Activated T-cell treated with anti-CD3 and anti-CD28 coated beads, Interleukin-2, amount 50 U/mL, for 4 hours (primary cell): Measurements from ENCODE around the gene LDAF1. TPM values are rescaled to one million over a fixed set of nuclear protein-coding genes. Genes with fewer than 3 reads are reported as not detected.

Source experiments
- ATAC-seq, 2 donors: fragments of 200-7000 bp; cut with Tn5 transposase; one replicate each; pipeline ENCODE4 v1.10.0; 2021
- DNase-seq: peaks from one replicate; pipeline ENCODE4 v3.0.0-alpha.2; 2020
- H3K27me3 Mint-ChIP-seq: one replicate; pipeline ENCODE4 v1.8.0; 2021; ENCODE audit warnings: low read depth, mixed read lengths
- H3K36me3 Mint-ChIP-seq: one replicate; pipeline ENCODE4 v1.8.0; 2022; ENCODE audit warnings: mixed read lengths; ENCODE audit not compliant: insufficient read depth
- H3K4me1 Mint-ChIP-seq: one replicate; pipeline ENCODE4 v1.8.0; 2021; ENCODE audit warnings: low read depth, mixed read lengths
- H3K4me3 Mint-ChIP-seq: one replicate; pipeline ENCODE4 v1.8.0; 2021; ENCODE audit warnings: mild to moderate bottlenecking, moderate library complexity, mixed read lengths
- H3K9me3 Mint-ChIP-seq: one replicate; pipeline ENCODE4 v1.8.0; 2021; ENCODE audit warnings: mixed read lengths
- total RNA-seq, 3 donors: library from RNA; stranded (reverse); gene quantifications; one replicate each; pipeline ENCODE4 v1.2.1, GENCODE V29; 2021

The LDAF1 gene
- total RNA-seq, 3 donors from 2014 or later, result 5.1 to 6.6 (median 5.3) TPM

GRCh38 chr16:21222495-21223337 lies 64.2 kb downstream of the LDAF1 start:
- Mint-ChIP-seq H3K27me3 (peaks cover 30% of the 10 kb centered on the region), H3K4me3 (no peak overlapping the region), H3K36me3 (no peaks in the 10 kb centered on the region), H3K4me1 (peaks cover 2% of the 10 kb centered on the region), H3K9me3 (no peaks in the 10 kb centered on the region)
- DNase-seq (no peak), ATAC-seq (no peak)

DNA sequence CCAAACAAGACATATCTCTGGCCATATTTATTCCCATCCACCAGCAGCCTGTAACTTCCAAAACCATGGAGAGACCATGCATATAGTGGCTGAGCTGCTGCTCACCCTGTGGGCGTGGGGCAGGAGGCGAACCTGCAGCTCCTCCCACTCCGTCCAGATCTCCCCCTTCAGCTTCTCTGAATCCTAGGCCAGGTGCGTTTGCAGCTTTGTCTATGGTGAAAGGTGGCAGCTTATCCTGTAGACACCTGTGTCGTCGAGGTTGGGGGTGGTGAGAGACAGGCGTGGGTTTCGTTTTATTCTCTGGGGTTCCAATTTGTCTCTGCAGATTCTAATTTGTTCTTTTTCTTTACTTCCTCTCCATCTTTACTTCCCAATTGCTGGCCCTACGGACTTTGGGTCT lies 65.3 kb downstream of the LDAF1 start:
- peaks cover 35% of the 10 kb centered on the region for H3K27me3 Mint-ChIP-seq
- DNase-seq, result no peak
- no peak for ATAC-seq
- H3K4me1 Mint-ChIP-seq, result peaks cover 2% of the 10 kb centered on the region
- no peaks in the 10 kb centered on the region for H3K9me3 Mint-ChIP-seq
- no peak overlapping the region for H3K4me3 Mint-ChIP-seq
- no peaks in the 10 kb centered on the region for H3K36me3 Mint-ChIP-seq

DNA sequence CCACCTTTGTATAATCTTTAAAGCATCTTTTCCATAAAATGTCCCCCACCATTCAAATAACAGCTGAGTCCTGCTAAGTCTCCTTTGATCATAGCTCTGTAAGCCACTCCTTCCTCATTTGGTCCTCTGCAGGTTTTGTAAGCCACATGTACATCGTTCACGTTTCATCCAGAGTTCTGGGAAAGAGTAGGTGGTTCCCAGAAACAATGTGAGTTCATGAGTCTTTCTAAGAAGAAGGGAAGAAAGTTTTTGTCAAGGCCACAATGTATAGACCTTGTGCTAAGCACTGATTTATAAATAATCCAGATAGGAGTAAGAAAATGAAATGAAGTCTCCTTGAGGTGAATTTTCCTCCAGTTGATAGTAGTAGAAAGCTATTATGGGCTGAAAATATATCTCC lies 66.3 kb downstream of the LDAF1 start:
- H3K9me3 Mint-ChIP-seq, result no peaks in the 10 kb centered on the region
- H3K27me3 Mint-ChIP-seq, result peaks cover 40% of the 10 kb centered on the region
- ATAC-seq, result peak in 1 of 2 donors; percentile 10
- no peak for DNase-seq
- H3K4me3 Mint-ChIP-seq, result no peak overlapping the region
- H3K4me1 Mint-ChIP-seq, result peaks cover 2% of the 10 kb centered on the region
- no peaks in the 10 kb centered on the region for H3K36me3 Mint-ChIP-seq

- H3K36me3 Mint-ChIP-seq, result no peaks in the 10 kb centered on the region
- peaks cover 2% of the 10 kb centered on the region for H3K4me1 Mint-ChIP-seq
- peaks cover 42% of the 10 kb centered on the region for H3K27me3 Mint-ChIP-seq
- DNase-seq, result no peak
- ATAC-seq, result no peak
- no peak overlapping the region for H3K4me3 Mint-ChIP-seq
- no peaks in the 10 kb centered on the region for H3K9me3 Mint-ChIP-seq
Measured at GRCh38 chr16:21226749-21227148, 68.3 kb downstream of the LDAF1 start.

GRCh38 chr16:21227866-21228265 lies 69.4 kb downstream of the LDAF1 start:
- H3K9me3 Mint-ChIP-seq, result no peaks in the 10 kb centered on the region
- ATAC-seq (no peak), DNase-seq (no peak)
- no peaks in the 10 kb centered on the region for H3K36me3 Mint-ChIP-seq
- H3K27me3 Mint-ChIP-seq, result peaks cover 46% of the 10 kb centered on the region
- no peak overlapping the region for H3K4me3 Mint-ChIP-seq
- peaks cover 2% of the 10 kb centered on the region for H3K4me1 Mint-ChIP-seq

- H3K4me3 Mint-ChIP-seq, result no peak overlapping the region
- DNase-seq (no peak), ATAC-seq (no peak)
- H3K4me1 Mint-ChIP-seq, result peaks cover 2% of the 10 kb centered on the region
- no peaks in the 10 kb centered on the region for H3K36me3 Mint-ChIP-seq
- peaks cover 44% of the 10 kb centered on the region for H3K27me3 Mint-ChIP-seq
- H3K9me3 Mint-ChIP-seq, result no peaks in the 10 kb centered on the region
Measured at GRCh38 chr16:21228361-21228872, 69.9 kb downstream of the LDAF1 start.

Other genes with a start within 250 kb of the LDAF1 start
- not detected for gene DNAH3, start 7.8 kb upstream of the LDAF1 start, total RNA-seq
- gene ZP2, start 52.9 kb downstream of the LDAF1 start, total RNA-seq, result not detected
- not detected for gene ANKS4B, start 75.0 kb downstream of the LDAF1 start, total RNA-seq
- gene CRYM, start 119.6 kb downstream of the LDAF1 start, total RNA-seq, result not detected